ENCODE measurements around the gene CYFIP2.
"Not testable (repeated sequence)": the region's sequence is repeated elsewhere in the genome, so short reads cannot be mapped to it uniquely, and the experiment has no call there.

The CYFIP2 gene

GRCh38 chr5:157265714-157266285 lies at the start of gene CYFIP2:
TSS of gene CYFIP2 (plus strand) at chr5:157266123. CDS start at chr5:157285362, 19,239 bp downstream.
- peak; percentile 9 for DNase-seq

- no peak for DNase-seq
Measured at GRCh38 chr5:157216391-157217142, 49.4 kb upstream of the CYFIP2 start.

GRCh38 chr5:157217289-157218024 lies 48.5 kb upstream of the CYFIP2 start:
- no peak for DNase-seq

- no peak for DNase-seq
Measured at GRCh38 chr5:157219491-157220271, 46.2 kb upstream of the CYFIP2 start.

GRCh38 chr5:157221959-157222358 lies 44.0 kb upstream of the CYFIP2 start:
- no peak for DNase-seq

- DNase-seq = no peak
Measured at GRCh38 chr5:157222506-157223230, 43.3 kb upstream of the CYFIP2 start.

- no peak for DNase-seq
Measured at GRCh38 chr5:157225469-157226422, 40.2 kb upstream of the CYFIP2 start.

GRCh38 chr5:157230610-157231009 lies 35.3 kb upstream of the CYFIP2 start:
- no peak for DNase-seq

GRCh38 chr5:157232706-157233105 lies 33.2 kb upstream of the CYFIP2 start:
- DNase-seq = no peak

GRCh38 chr5:157233515-157233914 lies 32.4 kb upstream of the CYFIP2 start:
- no peak for DNase-seq

GRCh38 chr5:157236423-157236822 lies 29.5 kb upstream of the CYFIP2 start:
- no peak for DNase-seq

GRCh38 chr5:157241483-157241882 lies 24.4 kb upstream of the CYFIP2 start:
- DNase-seq = no peak

GRCh38 chr5:157244704-157245103 lies 21.2 kb upstream of the CYFIP2 start:
- not testable (repeated sequence) for DNase-seq

GRCh38 chr5:157245476-157245875 lies 20.4 kb upstream of the CYFIP2 start:
- no peak for DNase-seq

GRCh38 chr5:157245886-157246285 lies 20.0 kb upstream of the CYFIP2 start:
- DNase-seq = no peak

GRCh38 chr5:157247267-157247666 lies 18.7 kb upstream of the CYFIP2 start:
- DNase-seq = no peak

- no peak for DNase-seq
Measured at GRCh38 chr5:157248821-157249470, 17.0 kb upstream of the CYFIP2 start.

- no peak for DNase-seq
Measured at GRCh38 chr5:157252711-157253465, 13.0 kb upstream of the CYFIP2 start.

GRCh38 chr5:157253547-157253946 lies 12.4 kb upstream of the CYFIP2 start:
- DNase-seq = peak; percentile 6

GRCh38 chr5:157258450-157258849 lies 7.5 kb upstream of the CYFIP2 start:
- no peak for DNase-seq
